CD4-positive, alpha-beta memory T cell (primary cell): Measurements from ENCODE around the gene MAN1C1. TPM values are rescaled to one million over a fixed set of nuclear protein-coding genes. Genes with fewer than 3 reads are reported as not detected.

ENCODE experiments used
- CTCF ChIA-PET: fragments of 350-600 bp; sonication (Branson Sonifier 250); formaldehyde crosslinking; loops from one replicate; lab custom pipeline; 2021; ENCODE audit warnings: inconsistent platforms; ENCODE audit not compliant: partially characterized antibody; lab: Charles Lee
- POLR2A ChIA-PET: fragments of 350-600 bp; sonication (Branson Sonifier 250); formaldehyde crosslinking; loops from one replicate; lab custom pipeline; 2021; ENCODE audit not compliant: partially characterized antibody; lab: Charles Lee
- DNase-seq, 5 donors: peaks; one replicate each; pipeline versions ENCODE4 v3.0.0 to v3.0.0-alpha.2; 2020 to 2022; ENCODE audit warnings: mixed read lengths in 1 of 5
- H3K27ac ChIP-seq: one replicate; pipeline ENCODE4 v1.7.0; 2013; ENCODE audit warnings: low read depth, low read length
- H3K27me3 ChIP-seq: 2 replicates; pipeline ENCODE4 v1.7.0; 2013; ENCODE audit warnings: mild to moderate bottlenecking, low read length, moderate library complexity; ENCODE audit not compliant: insufficient read depth
- H3K36me3 ChIP-seq: 2 replicates; pipeline ENCODE4 v1.7.0; 2013; ENCODE audit warnings: mild to moderate bottlenecking, low read length, moderate library complexity; ENCODE audit not compliant: insufficient read depth
- H3K4me1 ChIP-seq: 2 replicates; pipeline ENCODE4 v1.7.0; 2013; ENCODE audit warnings: mild to moderate bottlenecking, low read length, moderate library complexity; ENCODE audit not compliant: insufficient read depth
- H3K4me3 ChIP-seq, 2 donors: one replicate each; pipeline ENCODE4 v1.7.0; 2013; ENCODE audit warnings: low read length in 2 of 2, mild to moderate bottlenecking in 1 of 2
- H3K9me3 ChIP-seq, 2 donors: one replicate each; pipeline ENCODE4 v1.7.0; 2013; ENCODE audit warnings: low read length in 2 of 2, control low read depth in 1 of 2; ENCODE audit not compliant: control insufficient read depth in 1 of 2
- H3K27ac Mint-ChIP-seq, 7 donors: one replicate each; pipeline ENCODE4 v1.8.0; 2020 to 2021; ENCODE audit warnings: mixed read lengths in 7 of 7, mild to moderate bottlenecking in 6 of 7, inconsistent platforms in 3 of 7, moderate library complexity in 3 of 7
- H3K27me3 Mint-ChIP-seq, 2 donors: one replicate each; pipeline ENCODE4 v1.8.0; 2020 to 2021; ENCODE audit warnings: mixed read lengths in 2 of 2
- H3K36me3 Mint-ChIP-seq, 2 donors: one replicate each; pipeline ENCODE4 v1.8.0; 2020 to 2021; ENCODE audit warnings: mixed read lengths in 2 of 2, inconsistent platforms in 1 of 2, mild to moderate bottlenecking in 1 of 2
- H3K4me1 Mint-ChIP-seq, 4 donors: one replicate each; pipeline ENCODE4 v1.8.0; 2020 to 2021; ENCODE audit warnings: mixed read lengths in 4 of 4, mild to moderate bottlenecking in 1 of 4
- H3K4me3 Mint-ChIP-seq, 8 donors: one replicate each; pipeline ENCODE4 v1.8.0; 2020 to 2021; ENCODE audit warnings: mixed read lengths in 8 of 8, mild to moderate bottlenecking in 7 of 8, moderate library complexity in 6 of 8, inconsistent platforms in 3 of 8
- H3K9me3 Mint-ChIP-seq, 8 donors: one replicate each; pipeline ENCODE4 v1.8.0; 2020 to 2021; ENCODE audit warnings: mixed read lengths in 8 of 8, mild to moderate bottlenecking in 5 of 8, inconsistent platforms in 3 of 8, moderate library complexity in 1 of 8
- intact Hi-C: fragments of 100-400 bp; cut with micrococcal nuclease; formaldehyde crosslinking; loops from one replicate; pipeline ENCODE4 v1.15.1; 2023
- polyA plus RNA-seq, 2 donors: library from polyadenylated mRNA; unstranded; fragments of 300-500 nt; fragmentation: Illumina TruSeq; gene quantifications; one replicate each; pipeline ENCODE4 v1.2.3, GENCODE V29; 2021
- total RNA-seq, 2 experiments: library from RNA; stranded (reverse); gene quantifications; one replicate each; pipeline ENCODE4 v1.2.3, GENCODE V29; 2021

The MAN1C1 gene
- total and polyA plus RNA-seq, 4 experiments from 2014 or later, result 3.6 to 45.1 (median 26.5) TPM

DNA sequence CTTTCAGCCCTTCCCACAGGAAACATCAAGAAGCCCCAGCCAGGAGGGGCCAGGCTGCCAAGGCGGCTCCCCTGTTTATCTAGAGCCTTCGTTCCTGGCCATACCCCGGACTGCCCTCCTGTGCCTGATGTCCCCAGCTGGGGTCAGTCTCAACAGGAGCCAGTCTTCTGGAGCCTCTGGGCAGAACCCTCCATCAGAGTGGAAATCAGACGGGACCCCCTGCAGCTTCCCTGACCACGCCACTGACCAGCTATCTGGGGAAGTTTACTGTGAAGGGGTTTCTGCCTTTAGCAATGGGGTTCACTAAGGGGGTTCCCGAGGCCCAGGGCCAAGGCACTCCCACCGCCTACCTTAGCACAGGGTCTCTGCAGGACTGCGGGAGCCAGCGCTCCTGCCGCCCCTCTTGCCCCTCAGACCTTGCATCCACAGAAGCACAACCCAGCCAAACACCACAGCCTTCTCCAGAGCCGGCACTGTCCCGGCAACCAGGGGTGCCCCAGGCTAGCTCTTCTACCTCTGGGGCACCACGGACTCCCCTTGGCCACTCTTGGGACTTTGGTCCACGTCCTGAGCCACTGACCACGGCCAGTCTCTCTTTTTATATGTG, 199.6 kb downstream of the MAN1C1 start:
- no peak for DNase-seq
- H3K36me3 ChIP-seq, result no peaks in the 10 kb centered on the region
- POLR2A ChIA-PET, result interaction anchor here (1.1 to 1.5 kb wide), 2 partner anchors 21 to 244 kb away, joined by 3 to 4 read pairs; no protein-coding TSS in a partner anchor
- H3K27me3 ChIP-seq, result no peaks in the 10 kb centered on the region
- Mint-ChIP-seq H3K9me3 (peaks cover 0 to 2% (median 0%) of the 10 kb centered on the region in 8 donors), H3K27me3 (no peaks in the 10 kb centered on the region), H3K36me3 (peaks cover 4 to 20% of the 10 kb centered on the region in 2 donors), H3K4me1 (peaks cover 19 to 29% (median 23%) of the 10 kb centered on the region in 4 donors), H3K4me3 (peak overlapping the region in 1 of 8 donors; percentile 44), H3K27ac (peak overlapping the region in 4 of 7 donors; percentile 27 to 86 (median 56))
- H3K4me3 ChIP-seq, result no peak overlapping the region
- intact Hi-C loops, result loop anchor here (5.0 kb wide), 1 partner anchor 254 kb away; no protein-coding TSS in a partner anchor
- H3K9me3 ChIP-seq, result no peaks in the 10 kb centered on the region
- CTCF ChIA-PET, result interaction anchor here (1.5 kb wide), 2 partner anchors 18 to 207 kb away, joined by 3 to 4 read pairs; no protein-coding TSS in a partner anchor
- peaks cover 23% of the 10 kb centered on the region for H3K4me1 ChIP-seq
- no peak overlapping the region for H3K27ac ChIP-seq

DNA sequence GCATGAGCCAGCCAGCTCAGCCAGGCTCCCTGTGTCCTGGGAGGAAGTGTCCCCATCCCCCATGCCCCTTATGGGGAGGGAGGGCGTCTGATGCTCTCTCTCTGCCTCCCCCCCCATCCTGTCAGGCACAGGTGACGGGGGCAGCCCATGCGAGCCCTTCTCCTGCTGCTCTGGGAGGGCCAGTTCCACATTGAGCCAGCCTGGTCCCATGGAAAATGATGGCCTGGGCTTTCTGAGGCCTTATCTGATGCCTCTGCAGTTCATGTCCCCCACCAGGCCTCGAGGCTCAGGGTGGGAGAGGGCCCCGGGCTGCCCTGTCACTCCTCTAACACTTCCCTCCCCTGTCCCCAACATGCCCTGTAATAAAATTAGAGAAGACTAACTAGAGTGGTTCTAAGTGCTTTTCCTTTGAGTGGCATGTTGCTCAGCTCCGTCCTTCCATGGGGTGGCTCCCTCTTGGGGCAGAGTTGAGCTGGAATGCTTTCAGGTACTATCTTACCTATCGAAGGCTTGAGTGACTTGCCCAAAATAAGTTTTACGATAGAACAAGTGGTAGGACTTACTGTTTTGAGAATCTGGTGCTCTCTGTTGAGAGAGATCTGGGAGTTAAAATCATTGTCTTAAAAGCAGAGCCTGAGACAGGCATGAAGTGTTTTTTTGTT, 201.4 kb downstream of the MAN1C1 start:
- DNase-seq, result no peak
- H3K27me3 ChIP-seq, result no peaks in the 10 kb centered on the region
- no peaks in the 10 kb centered on the region for H3K9me3 ChIP-seq
- POLR2A ChIA-PET, result interaction anchor here (4.2 kb wide), 1 partner anchor 16 kb away, joined by 19 read pairs; the partner anchor contains the start of gene SELENON
- peaks cover 31% of the 10 kb centered on the region for H3K4me1 ChIP-seq
- H3K27ac ChIP-seq, result no peak overlapping the region
- intact Hi-C loops, result loop anchor here (5.0 kb wide), 1 partner anchor 256 kb away; no protein-coding TSS in a partner anchor
- no peaks in the 10 kb centered on the region for H3K36me3 ChIP-seq
- CTCF ChIA-PET, result interaction anchor here (1.5 to 3.0 kb wide), 3 partner anchors 20 to 314 kb away, joined by 4 to 11 read pairs (median 4); no protein-coding TSS in a partner anchor
- Mint-ChIP-seq H3K27me3 (no peaks in the 10 kb centered on the region), H3K9me3 (peaks cover 0 to 2% (median 0%) of the 10 kb centered on the region in 8 donors), H3K4me3 (peak overlapping the region; percentile 80 to 97 (median 96)), H3K4me1 (peaks cover 28 to 41% (median 34%) of the 10 kb centered on the region in 4 donors), H3K36me3 (peaks cover 4 to 18% of the 10 kb centered on the region in 2 donors), H3K27ac (peak overlapping the region; percentile 55 to 99 (median 96))
- H3K4me3 ChIP-seq, result no peak overlapping the region

DNA sequence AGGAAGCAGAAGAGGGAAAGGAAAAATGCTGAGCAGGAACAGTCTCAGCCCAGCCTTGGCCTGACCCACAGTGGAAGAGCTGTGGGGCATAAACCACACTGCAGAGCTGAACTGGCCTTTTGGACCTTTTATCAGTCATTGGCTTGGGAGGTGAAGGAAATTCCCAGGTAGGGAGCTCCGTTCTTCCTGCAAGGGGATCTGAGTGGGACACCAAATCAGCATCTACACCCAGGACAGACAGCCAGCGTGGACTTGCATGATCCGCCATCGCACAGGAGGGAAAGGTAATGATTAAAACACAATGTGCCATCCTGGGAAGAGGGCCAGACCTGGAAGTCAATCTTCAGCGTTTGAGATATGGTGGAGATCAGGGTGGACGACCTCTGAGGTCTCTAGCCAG, 202.0 kb downstream of the MAN1C1 start:
- Mint-ChIP-seq H3K36me3 (peaks cover 4 to 14% of the 10 kb centered on the region in 2 donors), H3K9me3 (peaks cover 0 to 2% (median 0%) of the 10 kb centered on the region in 8 donors), H3K27me3 (no peaks in the 10 kb centered on the region), H3K4me3 (peak overlapping the region; percentile 92 to 97 (median 96)), H3K27ac (peak overlapping the region; percentile 91 to 99 (median 97)), H3K4me1 (peaks cover 28 to 41% (median 34%) of the 10 kb centered on the region in 4 donors)
- DNase-seq, result no peak
- H3K4me3 ChIP-seq, result no peak overlapping the region
- H3K36me3 ChIP-seq, result no peaks in the 10 kb centered on the region
- CTCF ChIA-PET, result interaction anchor here (1.5 to 3.0 kb wide), 2 partner anchors 77 to 314 kb away, joined by 4 to 11 read pairs; no protein-coding TSS in a partner anchor
- POLR2A ChIA-PET, result interaction anchor here (1.4 to 4.9 kb wide), 8 partner anchors 9 to 586 kb away, joined by 4 to 36 read pairs (median 15); partner anchors contain the start of genes PAQR7, SELENON and SYF2
- H3K4me1 ChIP-seq, result peaks cover 31% of the 10 kb centered on the region
- no peaks in the 10 kb centered on the region for H3K9me3 ChIP-seq
- H3K27me3 ChIP-seq, result no peaks in the 10 kb centered on the region
- no peak overlapping the region for H3K27ac ChIP-seq
- intact Hi-C loops, result loop anchor here (5.0 kb wide), 1 partner anchor 256 kb away; no protein-coding TSS in a partner anchor

DNA sequence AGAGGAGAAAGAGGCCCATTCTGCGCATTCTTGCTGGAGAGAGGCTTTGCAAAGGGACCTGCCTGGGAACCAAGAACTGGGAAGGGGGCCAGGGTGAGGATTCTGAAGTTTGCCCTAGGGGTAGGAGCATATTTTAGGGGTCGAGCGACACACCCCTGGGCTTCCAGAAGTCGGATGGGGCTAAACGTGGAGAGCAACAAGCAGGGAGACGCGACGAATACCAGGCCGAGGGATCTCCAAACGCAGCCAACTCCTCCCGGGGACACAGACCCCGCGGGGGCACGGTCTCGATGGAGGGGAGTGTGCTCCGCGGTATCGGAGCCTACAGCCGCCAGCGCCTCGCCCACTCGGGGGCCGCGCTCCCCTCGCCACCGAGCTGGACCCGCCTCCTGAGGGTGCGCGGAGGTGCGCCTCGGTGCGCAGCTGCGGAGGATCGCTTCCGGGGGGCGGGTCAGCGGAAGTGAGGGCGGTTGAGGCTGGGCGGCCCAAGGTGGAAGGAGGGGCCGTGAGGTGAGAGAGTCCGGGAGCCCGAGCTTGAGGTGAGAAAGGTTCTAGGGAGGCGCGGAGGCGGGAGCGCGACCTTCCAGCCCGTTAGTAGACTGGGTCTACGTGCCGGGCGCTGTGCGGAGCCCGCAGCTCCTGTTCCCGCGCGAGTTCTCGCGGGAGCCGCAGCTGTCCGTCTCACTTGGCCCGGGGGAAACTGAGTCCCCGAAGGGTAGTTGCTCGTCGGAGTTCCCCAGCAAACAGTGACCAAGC, 203.1 kb downstream of the MAN1C1 start, which contains the start of gene MTFR1L:
MTFR1L (plus strand) TSS at position 464 of the 756 bp plus-strand sequence. CDS start 3,151 bp downstream, outside the sequence.
- H3K27ac ChIP-seq, result peak within 1 kb of the TSS; percentile 88
- ChIA-PET CTCF (interaction anchor here (0.9 to 3.0 kb wide), 5 partner anchors 10 to 315 kb away, joined by 3 to 11 read pairs (median 4); no protein-coding TSS in a partner anchor), POLR2A (interaction anchor here (0.6 to 4.9 kb wide), 37 partner anchors 10 to 612 kb away, joined by 3 to 36 read pairs (median 5); partner anchors contain the start of genes AUNIP, DHDDS, LDLRAP1 and MACO1)
- H3K4me3 Mint-ChIP-seq, result peak within 1 kb of the TSS; percentile 93 to 99 (median 96)
- peaks cover 0 to 2% (median 0%) of the 10 kb centered on the region in 8 donors for H3K9me3 Mint-ChIP-seq
- intact Hi-C loops, result loop anchor here (1.0 to 5.0 kb wide), 5 partner anchors 40 to 389 kb away; partner anchors contain the start of genes AUNIP, MACO1, PAFAH2 and PAQR7
- H3K36me3 ChIP-seq, result no peaks in the 10 kb centered on the region
- peak; percentile 92 to 95 (median 93) for DNase-seq
- no peaks in the 10 kb centered on the region for H3K27me3 Mint-ChIP-seq
- peaks cover 28 to 41% (median 35%) of the 10 kb centered on the region in 4 donors for H3K4me1 Mint-ChIP-seq
- H3K27me3 ChIP-seq, result no peaks in the 10 kb centered on the region
- peaks cover 31% of the 10 kb centered on the region for H3K4me1 ChIP-seq
- peak within 1 kb of the TSS; percentile 73 to 94 for H3K4me3 ChIP-seq
- peak within 1 kb of the TSS; percentile 91 to 99 (median 98) for H3K27ac Mint-ChIP-seq
- peaks cover 8 to 20% of the 10 kb centered on the region in 2 donors for H3K36me3 Mint-ChIP-seq
- H3K9me3 ChIP-seq, result no peaks in the 10 kb centered on the region

DNA sequence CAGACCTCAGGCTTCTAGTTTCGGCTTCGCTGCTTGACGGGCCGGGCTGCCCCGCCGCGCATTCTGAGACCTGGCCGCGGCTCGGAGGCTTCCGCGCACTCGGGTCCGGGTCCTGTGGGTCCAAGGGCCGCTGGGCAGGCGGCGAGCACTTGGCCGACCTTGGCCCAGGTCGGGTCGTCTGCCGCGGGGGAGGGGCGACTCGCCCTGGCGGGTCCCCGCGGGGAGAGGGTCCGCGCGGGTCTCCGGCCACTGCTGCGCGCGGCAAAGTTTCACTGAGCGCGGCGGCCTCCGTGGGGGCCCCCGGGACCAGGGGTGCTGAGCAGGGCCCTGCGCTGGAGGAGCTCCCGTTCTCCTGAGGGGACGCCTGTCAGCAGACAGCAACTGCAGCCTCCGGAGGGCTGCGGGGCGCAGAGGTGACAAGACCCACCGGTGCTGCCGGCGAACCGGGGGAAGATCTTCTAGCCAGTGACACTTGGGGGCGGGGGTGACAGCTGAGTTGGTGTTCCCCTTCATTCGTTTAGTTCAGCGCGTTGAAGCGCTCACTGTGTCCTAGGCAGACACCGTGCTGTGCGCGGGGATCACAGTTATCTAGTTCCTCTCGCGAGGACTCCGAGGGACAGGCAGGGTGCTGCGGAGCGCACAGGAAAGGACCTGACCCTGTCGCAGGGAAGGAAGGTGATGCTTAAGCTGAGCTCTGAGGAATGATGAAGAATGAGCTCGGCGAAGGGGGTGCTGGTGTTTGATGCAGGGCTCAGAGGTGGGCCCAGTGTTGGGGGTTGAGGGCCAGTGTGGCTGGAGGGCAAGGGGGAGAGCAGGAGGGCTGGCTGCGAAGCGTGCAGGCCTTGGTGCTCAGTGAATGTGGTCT, 203.9 kb downstream of the MAN1C1 start:
- peak overlapping the region; percentile 60 to 94 for H3K4me3 ChIP-seq
- H3K4me3 Mint-ChIP-seq, result peak overlapping the region; percentile 93 to 99 (median 96)
- no peaks in the 10 kb centered on the region for H3K27me3 Mint-ChIP-seq
- DNase-seq, result peak; percentile 72 to 84 (median 77)
- no peaks in the 10 kb centered on the region for H3K36me3 ChIP-seq
- H3K36me3 Mint-ChIP-seq, result peaks cover 4 to 16% of the 10 kb centered on the region in 2 donors
- H3K27ac Mint-ChIP-seq, result peak overlapping the region; percentile 91 to 99 (median 98)
- ChIA-PET CTCF (interaction anchor here (0.5 to 3.0 kb wide), 6 partner anchors 11 to 75 kb away, joined by 3 to 11 read pairs (median 4); partner anchors contain the start of gene PAQR7), POLR2A (interaction anchor here (0.6 to 4.9 kb wide), 39 partner anchors 9 to 612 kb away, joined by 3 to 36 read pairs (median 5); partner anchors contain the start of genes AUNIP, DHDDS, LDLRAP1 and MACO1)
- H3K9me3 ChIP-seq, result no peaks in the 10 kb centered on the region
- peak overlapping the region; percentile 88 for H3K27ac ChIP-seq
- intact Hi-C loops, result loop anchor here (1.0 to 2.0 kb wide), 4 partner anchors 39 to 390 kb away; partner anchors contain the start of genes AUNIP, MACO1, PAFAH2 and PAQR7
- H3K9me3 Mint-ChIP-seq, result peaks cover 0 to 2% (median 0%) of the 10 kb centered on the region in 8 donors
- peaks cover 31% of the 10 kb centered on the region for H3K4me1 ChIP-seq
- H3K4me1 Mint-ChIP-seq, result peaks cover 26 to 41% (median 35%) of the 10 kb centered on the region in 4 donors
- H3K27me3 ChIP-seq, result no peaks in the 10 kb centered on the region
